Measurements from ENCODE around the gene MAMDC2.

The MAMDC2 gene

GRCh38 chr9:70147651-70148050, 104.0 kb downstream of the MAMDC2 start:
- TF ChIP-seq REST (IDR thresholded peaks at IDR 0.05; ENCODE audit: insufficient read depth in 1 of 2, low read depth in 2 of 2, low read length in 2 of 2) = no peak
- TF ChIP-seq SIN3A (IDR thresholded peaks at IDR 0.05; ENCODE audit: borderline replicate concordance, insufficient read depth, low read length) = no peak
- no peak for TF ChIP-seq POLR2AphosphoS5 (IDR thresholded peaks at IDR 0.05; ENCODE audit: low read depth, low read length)
- TF ChIP-seq FOXP2 (optimal IDR thresholded peaks at IDR 0.05; ENCODE audit: borderline replicate concordance, extremely low read depth, extremely low read length, insufficient read depth) = no peak
- TF ChIP-seq TAF1 (IDR thresholded peaks at IDR 0.05; ENCODE audit: borderline replicate concordance, insufficient read depth, low read length) = no peak

- TF ChIP-seq REST (IDR thresholded peaks at IDR 0.05; ENCODE audit: insufficient read depth in 1 of 2, low read depth in 2 of 2, low read length in 2 of 2) = no peak
- no peak for TF ChIP-seq SIN3A (IDR thresholded peaks at IDR 0.05; ENCODE audit: borderline replicate concordance, insufficient read depth, low read length)
- no peak for TF ChIP-seq FOXP2 (optimal IDR thresholded peaks at IDR 0.05; ENCODE audit: borderline replicate concordance, extremely low read depth, extremely low read length, insufficient read depth)
- TF ChIP-seq POLR2AphosphoS5 (IDR thresholded peaks at IDR 0.05; ENCODE audit: low read depth, low read length) = no peak
- TF ChIP-seq TAF1 (IDR thresholded peaks at IDR 0.05; ENCODE audit: borderline replicate concordance, insufficient read depth, low read length) = no peak
Observed at GRCh38 chr9:70152350-70152749, 108.7 kb downstream of the MAMDC2 start.

- TF ChIP-seq REST (IDR thresholded peaks at IDR 0.05; ENCODE audit: insufficient read depth in 1 of 2, low read depth in 2 of 2, low read length in 2 of 2) (no peak), TAF1 (IDR thresholded peaks at IDR 0.05; ENCODE audit: borderline replicate concordance, insufficient read depth, low read length) (no peak), POLR2AphosphoS5 (IDR thresholded peaks at IDR 0.05; ENCODE audit: low read depth, low read length) (no peak), FOXP2 (optimal IDR thresholded peaks at IDR 0.05; ENCODE audit: borderline replicate concordance, extremely low read depth, extremely low read length, insufficient read depth) (no peak), SIN3A (IDR thresholded peaks at IDR 0.05; ENCODE audit: borderline replicate concordance, insufficient read depth, low read length) (no peak)
Observed at GRCh38 chr9:70156729-70157128, 113.1 kb downstream of the MAMDC2 start.

- no peak for TF ChIP-seq FOXP2 (optimal IDR thresholded peaks at IDR 0.05; ENCODE audit: borderline replicate concordance, extremely low read depth, extremely low read length, insufficient read depth)
- TF ChIP-seq POLR2AphosphoS5 (IDR thresholded peaks at IDR 0.05; ENCODE audit: low read depth, low read length) = no peak
Observed at GRCh38 chr9:70159630-70160029, 116.0 kb downstream of the MAMDC2 start.

- TF ChIP-seq TAF1 (IDR thresholded peaks at IDR 0.05; ENCODE audit: borderline replicate concordance, insufficient read depth, low read length) = no peak
- no peak for TF ChIP-seq POLR2AphosphoS5 (IDR thresholded peaks at IDR 0.05; ENCODE audit: low read depth, low read length)
- no peak for TF ChIP-seq SIN3A (IDR thresholded peaks at IDR 0.05; ENCODE audit: borderline replicate concordance, insufficient read depth, low read length)
- no peak for TF ChIP-seq REST (IDR thresholded peaks at IDR 0.05; ENCODE audit: insufficient read depth in 1 of 2, low read depth in 2 of 2, low read length in 2 of 2)
- no peak for TF ChIP-seq FOXP2 (optimal IDR thresholded peaks at IDR 0.05; ENCODE audit: borderline replicate concordance, extremely low read depth, extremely low read length, insufficient read depth)
Observed at GRCh38 chr9:70160686-70161600, 117.3 kb downstream of the MAMDC2 start.

All from PFSK-1 (cell line).